GM23338 (cell line): ENCODE results near the gene LLPH. TPM values are rescaled to one million over a fixed set of nuclear protein-coding genes. Genes with fewer than 3 reads are reported as not detected.

Experiments
- ATAC-seq: fragments of 200-7000 bp; cut with Tn5 transposase; 3 replicates; pipeline ENCODE4 v1.9.1; 2020
- DNase-seq: peaks from one replicate; pipeline ENCODE4 v3.0.0-alpha.2; 2015; ENCODE audit warnings: low spot score
- H2AFZ ChIP-seq: fragments of 200-600 bp; sonication (generic); 2 replicates; pipeline ENCODE4 v1.8.0; 2016; ENCODE audit warnings: antibody characterized with exemption, mild to moderate bottlenecking, moderate library complexity
- H3F3A ChIP-seq: fragments of 200-600 bp; sonication (generic); replicated peaks from 2 replicates; pipeline ENCODE4 v1.8.0; 2017; ENCODE audit warnings: antibody characterized with exemption, mixed run types, low read depth
- H3K27ac ChIP-seq: fragments of 200-600 bp; sonication (generic); 2 replicates; pipeline ENCODE4 v1.6.1; 2016; ENCODE audit warnings: low read depth
- H3K27me3 ChIP-seq: fragments of 200-600 bp; sonication (generic); 2 replicates; pipeline ENCODE4 v1.8.0; 2016; ENCODE audit warnings: mild to moderate bottlenecking, mixed run types, moderate library complexity; ENCODE audit not compliant: insufficient read depth
- H3K36me3 ChIP-seq: fragments of 200-600 bp; sonication (generic); 2 replicates; pipeline ENCODE4 v1.8.0; 2016; ENCODE audit warnings: mild to moderate bottlenecking; ENCODE audit not compliant: insufficient read depth
- H3K4me1 ChIP-seq: fragments of 200-600 bp; sonication (generic); 2 replicates; pipeline ENCODE4 v1.8.0; 2016; ENCODE audit warnings: mild to moderate bottlenecking, moderate library complexity; ENCODE audit not compliant: insufficient read depth
- H3K4me2 ChIP-seq: fragments of 200-600 bp; sonication (generic); 2 replicates; pipeline ENCODE4 v1.7.1; 2017; ENCODE audit warnings: mixed run types
- H3K4me3 ChIP-seq: fragments of 200-600 bp; sonication (generic); 2 replicates; pipeline ENCODE4 v1.6.1; 2016; ENCODE audit warnings: mixed run types
- H3K79me2 ChIP-seq: fragments of 200-600 bp; sonication (generic); replicated peaks from 2 replicates; pipeline ENCODE4 v1.8.0; 2017; ENCODE audit warnings: mild to moderate bottlenecking; ENCODE audit not compliant: insufficient read depth
- H3K9me2 ChIP-seq: fragments of 200-600 bp; sonication (generic); 2 replicates; pipeline ENCODE4 v1.8.0; 2017; ENCODE audit not compliant: insufficient read depth
- H4K20me1 ChIP-seq: fragments of 200-600 bp; sonication (generic); replicated peaks from 2 replicates; pipeline ENCODE4 v1.8.0; 2017; ENCODE audit warnings: mild to moderate bottlenecking; ENCODE audit not compliant: insufficient read depth
- H3K27ac Mint-ChIP-seq: 2 replicates; pipeline ENCODE4 v1.8.0; 2020; ENCODE audit warnings: inconsistent platforms, mild to moderate bottlenecking, moderate library complexity, mixed read lengths
- H3K27me3 Mint-ChIP-seq: 3 replicates; pipeline ENCODE4 v1.8.0; 2022; ENCODE audit warnings: low read depth, mild to moderate bottlenecking, moderate library complexity, mixed read lengths, inconsistent platforms; ENCODE audit not compliant: insufficient read depth, poor library complexity
- H3K36me3 Mint-ChIP-seq: 3 replicates; pipeline ENCODE4 v1.8.0; 2021; ENCODE audit warnings: low read depth, mild to moderate bottlenecking, inconsistent platforms, moderate library complexity, mixed read lengths
- H3K4me1 Mint-ChIP-seq: 3 replicates; pipeline ENCODE4 v1.8.0; 2020; ENCODE audit warnings: mild to moderate bottlenecking, inconsistent platforms, mixed read lengths
- H3K4me3 Mint-ChIP-seq: 3 replicates; pipeline ENCODE4 v1.8.0; 2021; ENCODE audit warnings: moderate library complexity, mild to moderate bottlenecking, inconsistent platforms, mixed read lengths
- H3K9me3 Mint-ChIP-seq: 3 replicates; pipeline ENCODE4 v1.8.0; 2020; ENCODE audit warnings: moderate library complexity, mild to moderate bottlenecking, inconsistent platforms, mixed read lengths
- CREB1 ChIP-seq: fragments of 250-450 bp; sonication (Bioruptor Pico); IDR thresholded peaks from 2 replicates; pipeline ENCODE4 v1.5.0; 2020; ENCODE audit warnings: low read depth, mild to moderate bottlenecking, moderate library complexity
- EZH2 ChIP-seq: fragments of 200-600 bp; sonication (generic); IDR thresholded peaks from one replicate; pipeline ENCODE4 v1.8.0; 2017; ENCODE audit warnings: antibody characterized with exemption, mild to moderate bottlenecking, low read depth; ENCODE audit not compliant: unreplicated experiment
- EZH2phosphoT487 ChIP-seq: fragments of 200-600 bp; sonication (generic); IDR thresholded peaks from one replicate; pipeline ENCODE4 v1.8.1; 2018; ENCODE audit warnings: antibody characterized with exemption; ENCODE audit not compliant: unreplicated experiment
- JUNB ChIP-seq: IDR thresholded peaks from one replicate; pipeline ENCODE4 v1.6.1; 2016; ENCODE audit warnings: antibody characterized with exemption; ENCODE audit not compliant: unreplicated experiment
- NANOG ChIP-seq: IDR thresholded peaks from 2 replicates; pipeline ENCODE4 v1.6.1; 2016; ENCODE audit warnings: antibody characterized with exemption, borderline replicate concordance
- POLR2AphosphoS5 ChIP-seq: IDR thresholded peaks from 2 replicates; pipeline ENCODE4 v1.6.1; 2016; ENCODE audit warnings: antibody characterized with exemption, low read depth
- STAT1 ChIP-seq: IDR thresholded peaks from one replicate; pipeline ENCODE4 v1.6.1; 2016; ENCODE audit warnings: antibody characterized with exemption; ENCODE audit not compliant: unreplicated experiment
- ZNF114 ChIP-seq: fragments of 250-450 bp; sonication (Bioruptor Pico); IDR thresholded peaks from 2 replicates; pipeline ENCODE4 v1.5.0; 2020; ENCODE audit warnings: mild to moderate bottlenecking, moderate library complexity
- ZNF331 ChIP-seq: fragments of 250-450 bp; sonication (Bioruptor Pico); IDR thresholded peaks from 2 replicates; pipeline ENCODE4 v1.5.0; 2020; ENCODE audit warnings: low read depth, mild to moderate bottlenecking, moderate library complexity
- polyA plus RNA-seq: library from polyadenylated mRNA; unstranded; fragments of >200 nt; fragmentation: Nextera tagmentation; extraction: Ambion mirVana; gene quantifications from 2 replicates; pipeline ENCODE4 v1.2.1, GENCODE V29; 2016
- total RNA-seq: library from RNA; depleted of rRNA; stranded (reverse); fragments of >200 nt; shearing (Covaris generic); gene quantifications from 2 replicates; pipeline ENCODE4 v1.2.3, GENCODE V29; 2014
- TF ChIP-seq, protein P1 (sequence below): fragments of 250-450 bp; sonication (Bioruptor Pico); IDR thresholded peaks from 2 replicates; pipeline ENCODE4 v1.5.0; 2020; ENCODE audit warnings: mild to moderate bottlenecking, moderate library complexity
- TF ChIP-seq, protein P2 (sequence below), 2 experiments: fragments of 200-600 bp in 1 of 2; sonication (generic) in 1 of 2; conservative IDR thresholded peaks; 2 replicates each; pipeline versions ENCODE4 v1.5.1 to v1.6.1; 2016 to 2017; ENCODE audit warnings: antibody characterized with exemption in 2 of 2, low read depth in 2 of 2, mild to moderate bottlenecking in 2 of 2, moderate library complexity in 1 of 2
- TF ChIP-seq, protein P3 (sequence below): IDR thresholded peaks from one replicate; pipeline ENCODE4 v1.6.1; 2018; ENCODE audit warnings: antibody characterized with exemption; ENCODE audit not compliant: unreplicated experiment
- TF ChIP-seq, protein P4 (sequence below): IDR thresholded peaks from 2 replicates; pipeline ENCODE4 v1.6.1; 2016; ENCODE audit warnings: antibody characterized with exemption

The LLPH gene
- total and polyA plus RNA-seq, 2 experiments from 2014 or later = 10.7 to 56.6 TPM

DNA sequence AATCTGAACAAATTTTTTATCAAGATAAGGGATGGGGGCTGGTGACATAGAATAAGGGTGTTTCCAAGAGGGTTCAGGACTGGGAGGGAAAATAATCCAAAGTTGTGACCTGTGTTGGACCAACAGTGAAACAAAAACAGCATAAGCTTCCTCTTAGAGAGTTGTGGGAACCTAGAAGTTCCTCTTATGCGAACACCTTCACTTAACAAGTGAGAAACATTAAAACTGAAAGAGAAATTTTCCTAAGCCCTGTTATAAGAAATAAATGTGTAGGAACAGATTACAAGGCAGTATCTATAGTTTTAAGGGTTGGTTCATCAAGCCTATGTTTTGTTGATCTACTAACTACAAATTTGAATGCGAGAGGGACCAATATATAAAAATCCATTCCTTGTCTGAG, 58.4 kb downstream of the LLPH start:
- Histone ChIP-seq H3K4me2 (no peak overlapping the region), H3K4me3 (no peak overlapping the region), H4K20me1 (no peaks in the 10 kb centered on the region), H3K27ac (no peak overlapping the region), H3K27me3 (no peaks in the 10 kb centered on the region), H3K79me2 (no peaks in the 10 kb centered on the region), H3F3A (no peaks in the 10 kb centered on the region), H3K4me1 (no peaks in the 10 kb centered on the region; the same call in 1 of the 2 replicates), H3K36me3 (no peaks in the 10 kb centered on the region), H3K9me2 (peaks cover 5% of the 10 kb centered on the region; the same call in 1 of the 2 replicates), H2AFZ (no peak overlapping the region)
- TF ChIP-seq, protein P1, sequence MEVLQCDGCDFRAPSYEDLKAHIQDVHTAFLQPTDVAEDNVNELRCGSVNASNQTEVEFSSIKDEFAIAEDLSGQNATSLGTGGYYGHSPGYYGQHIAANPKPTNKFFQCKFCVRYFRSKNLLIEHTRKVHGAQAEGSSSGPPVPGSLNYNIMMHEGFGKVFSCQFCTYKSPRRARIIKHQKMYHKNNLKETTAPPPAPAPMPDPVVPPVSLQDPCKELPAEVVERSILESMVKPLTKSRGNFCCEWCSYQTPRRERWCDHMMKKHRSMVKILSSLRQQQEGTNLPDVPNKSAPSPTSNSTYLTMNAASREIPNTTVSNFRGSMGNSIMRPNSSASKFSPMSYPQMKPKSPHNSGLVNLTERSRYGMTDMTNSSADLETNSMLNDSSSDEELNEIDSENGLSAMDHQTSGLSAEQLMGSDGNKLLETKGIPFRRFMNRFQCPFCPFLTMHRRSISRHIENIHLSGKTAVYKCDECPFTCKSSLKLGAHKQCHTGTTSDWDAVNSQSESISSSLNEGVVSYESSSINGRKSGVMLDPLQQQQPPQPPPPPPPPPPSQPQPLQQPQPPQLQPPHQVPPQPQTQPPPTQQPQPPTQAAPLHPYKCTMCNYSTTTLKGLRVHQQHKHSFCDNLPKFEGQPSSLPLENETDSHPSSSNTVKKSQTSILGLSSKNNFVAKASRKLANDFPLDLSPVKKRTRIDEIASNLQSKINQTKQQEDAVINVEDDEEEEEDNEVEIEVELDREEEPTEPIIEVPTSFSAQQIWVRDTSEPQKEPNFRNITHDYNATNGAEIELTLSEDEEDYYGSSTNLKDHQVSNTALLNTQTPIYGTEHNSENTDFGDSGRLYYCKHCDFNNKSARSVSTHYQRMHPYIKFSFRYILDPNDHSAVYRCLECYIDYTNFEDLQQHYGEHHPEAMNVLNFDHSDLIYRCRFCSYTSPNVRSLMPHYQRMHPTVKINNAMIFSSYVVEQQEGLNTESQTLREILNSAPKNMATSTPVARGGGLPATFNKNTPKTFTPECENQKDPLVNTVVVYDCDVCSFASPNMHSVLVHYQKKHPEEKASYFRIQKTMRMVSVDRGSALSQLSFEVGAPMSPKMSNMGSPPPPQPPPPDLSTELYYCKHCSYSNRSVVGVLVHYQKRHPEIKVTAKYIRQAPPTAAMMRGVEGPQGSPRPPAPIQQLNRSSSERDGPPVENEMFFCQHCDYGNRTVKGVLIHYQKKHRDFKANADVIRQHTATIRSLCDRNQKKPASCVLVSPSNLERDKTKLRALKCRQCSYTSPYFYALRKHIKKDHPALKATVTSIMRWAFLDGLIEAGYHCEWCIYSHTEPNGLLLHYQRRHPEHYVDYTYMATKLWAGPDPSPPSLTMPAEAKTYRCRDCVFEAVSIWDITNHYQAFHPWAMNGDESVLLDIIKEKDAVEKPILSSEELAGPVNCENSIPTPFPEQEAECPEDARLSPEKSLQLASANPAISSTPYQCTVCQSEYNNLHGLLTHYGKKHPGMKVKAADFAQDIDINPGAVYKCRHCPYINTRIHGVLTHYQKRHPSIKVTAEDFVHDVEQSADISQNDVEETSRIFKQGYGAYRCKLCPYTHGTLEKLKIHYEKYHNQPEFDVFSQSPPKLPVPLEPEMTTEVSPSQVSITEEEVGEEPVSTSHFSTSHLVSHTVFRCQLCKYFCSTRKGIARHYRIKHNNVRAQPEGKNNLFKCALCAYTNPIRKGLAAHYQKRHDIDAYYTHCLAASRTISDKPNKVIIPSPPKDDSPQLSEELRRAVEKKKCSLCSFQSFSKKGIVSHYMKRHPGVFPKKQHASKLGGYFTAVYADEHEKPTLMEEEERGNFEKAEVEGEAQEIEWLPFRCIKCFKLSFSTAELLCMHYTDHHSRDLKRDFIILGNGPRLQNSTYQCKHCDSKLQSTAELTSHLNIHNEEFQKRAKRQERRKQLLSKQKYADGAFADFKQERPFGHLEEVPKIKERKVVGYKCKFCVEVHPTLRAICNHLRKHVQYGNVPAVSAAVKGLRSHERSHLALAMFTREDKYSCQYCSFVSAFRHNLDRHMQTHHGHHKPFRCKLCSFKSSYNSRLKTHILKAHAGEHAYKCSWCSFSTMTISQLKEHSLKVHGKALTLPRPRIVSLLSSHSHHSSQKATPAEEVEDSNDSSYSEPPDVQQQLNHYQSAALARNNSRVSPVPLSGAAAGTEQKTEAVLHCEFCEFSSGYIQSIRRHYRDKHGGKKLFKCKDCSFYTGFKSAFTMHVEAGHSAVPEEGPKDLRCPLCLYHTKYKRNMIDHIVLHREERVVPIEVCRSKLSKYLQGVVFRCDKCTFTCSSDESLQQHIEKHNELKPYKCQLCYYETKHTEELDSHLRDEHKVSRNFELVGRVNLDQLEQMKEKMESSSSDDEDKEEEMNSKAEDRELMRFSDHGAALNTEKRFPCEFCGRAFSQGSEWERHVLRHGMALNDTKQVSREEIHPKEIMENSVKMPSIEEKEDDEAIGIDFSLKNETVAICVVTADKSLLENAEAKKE (CRISPR knock-in tag) = no peak
- TF ChIP-seq NANOG (no peak), EZH2 (no peak), JUNB (no peak), CREB1 (CRISPR knock-in tag) (no peak), EZH2phosphoT487 (no peak), POLR2AphosphoS5 (no peak), ZNF331 (CRISPR knock-in tag) (no peak), ZNF114 (no peak), STAT1 (no peak)
- TF ChIP-seq, protein P2, sequence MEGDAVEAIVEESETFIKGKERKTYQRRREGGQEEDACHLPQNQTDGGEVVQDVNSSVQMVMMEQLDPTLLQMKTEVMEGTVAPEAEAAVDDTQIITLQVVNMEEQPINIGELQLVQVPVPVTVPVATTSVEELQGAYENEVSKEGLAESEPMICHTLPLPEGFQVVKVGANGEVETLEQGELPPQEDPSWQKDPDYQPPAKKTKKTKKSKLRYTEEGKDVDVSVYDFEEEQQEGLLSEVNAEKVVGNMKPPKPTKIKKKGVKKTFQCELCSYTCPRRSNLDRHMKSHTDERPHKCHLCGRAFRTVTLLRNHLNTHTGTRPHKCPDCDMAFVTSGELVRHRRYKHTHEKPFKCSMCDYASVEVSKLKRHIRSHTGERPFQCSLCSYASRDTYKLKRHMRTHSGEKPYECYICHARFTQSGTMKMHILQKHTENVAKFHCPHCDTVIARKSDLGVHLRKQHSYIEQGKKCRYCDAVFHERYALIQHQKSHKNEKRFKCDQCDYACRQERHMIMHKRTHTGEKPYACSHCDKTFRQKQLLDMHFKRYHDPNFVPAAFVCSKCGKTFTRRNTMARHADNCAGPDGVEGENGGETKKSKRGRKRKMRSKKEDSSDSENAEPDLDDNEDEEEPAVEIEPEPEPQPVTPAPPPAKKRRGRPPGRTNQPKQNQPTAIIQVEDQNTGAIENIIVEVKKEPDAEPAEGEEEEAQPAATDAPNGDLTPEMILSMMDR (conservative IDR thresholded peaks at IDR 0.05; ENCODE audit: low read depth in 2 of 2) = no peak
- TF ChIP-seq, protein P3, sequence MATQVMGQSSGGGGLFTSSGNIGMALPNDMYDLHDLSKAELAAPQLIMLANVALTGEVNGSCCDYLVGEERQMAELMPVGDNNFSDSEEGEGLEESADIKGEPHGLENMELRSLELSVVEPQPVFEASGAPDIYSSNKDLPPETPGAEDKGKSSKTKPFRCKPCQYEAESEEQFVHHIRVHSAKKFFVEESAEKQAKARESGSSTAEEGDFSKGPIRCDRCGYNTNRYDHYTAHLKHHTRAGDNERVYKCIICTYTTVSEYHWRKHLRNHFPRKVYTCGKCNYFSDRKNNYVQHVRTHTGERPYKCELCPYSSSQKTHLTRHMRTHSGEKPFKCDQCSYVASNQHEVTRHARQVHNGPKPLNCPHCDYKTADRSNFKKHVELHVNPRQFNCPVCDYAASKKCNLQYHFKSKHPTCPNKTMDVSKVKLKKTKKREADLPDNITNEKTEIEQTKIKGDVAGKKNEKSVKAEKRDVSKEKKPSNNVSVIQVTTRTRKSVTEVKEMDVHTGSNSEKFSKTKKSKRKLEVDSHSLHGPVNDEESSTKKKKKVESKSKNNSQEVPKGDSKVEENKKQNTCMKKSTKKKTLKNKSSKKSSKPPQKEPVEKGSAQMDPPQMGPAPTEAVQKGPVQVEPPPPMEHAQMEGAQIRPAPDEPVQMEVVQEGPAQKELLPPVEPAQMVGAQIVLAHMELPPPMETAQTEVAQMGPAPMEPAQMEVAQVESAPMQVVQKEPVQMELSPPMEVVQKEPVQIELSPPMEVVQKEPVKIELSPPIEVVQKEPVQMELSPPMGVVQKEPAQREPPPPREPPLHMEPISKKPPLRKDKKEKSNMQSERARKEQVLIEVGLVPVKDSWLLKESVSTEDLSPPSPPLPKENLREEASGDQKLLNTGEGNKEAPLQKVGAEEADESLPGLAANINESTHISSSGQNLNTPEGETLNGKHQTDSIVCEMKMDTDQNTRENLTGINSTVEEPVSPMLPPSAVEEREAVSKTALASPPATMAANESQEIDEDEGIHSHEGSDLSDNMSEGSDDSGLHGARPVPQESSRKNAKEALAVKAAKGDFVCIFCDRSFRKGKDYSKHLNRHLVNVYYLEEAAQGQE = no peak
- TF ChIP-seq, protein P4, sequence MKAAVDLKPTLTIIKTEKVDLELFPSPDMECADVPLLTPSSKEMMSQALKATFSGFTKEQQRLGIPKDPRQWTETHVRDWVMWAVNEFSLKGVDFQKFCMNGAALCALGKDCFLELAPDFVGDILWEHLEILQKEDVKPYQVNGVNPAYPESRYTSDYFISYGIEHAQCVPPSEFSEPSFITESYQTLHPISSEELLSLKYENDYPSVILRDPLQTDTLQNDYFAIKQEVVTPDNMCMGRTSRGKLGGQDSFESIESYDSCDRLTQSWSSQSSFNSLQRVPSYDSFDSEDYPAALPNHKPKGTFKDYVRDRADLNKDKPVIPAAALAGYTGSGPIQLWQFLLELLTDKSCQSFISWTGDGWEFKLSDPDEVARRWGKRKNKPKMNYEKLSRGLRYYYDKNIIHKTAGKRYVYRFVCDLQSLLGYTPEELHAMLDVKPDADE = no peak
- ATAC-seq (no peak), DNase-seq (no peak)
- no peaks in the 10 kb centered on the region for H3K4me1 Mint-ChIP-seq
- no peaks in the 10 kb centered on the region for H3K9me3 Mint-ChIP-seq
- H3K4me3 Mint-ChIP-seq = no peak overlapping the region
- H3K27me3 Mint-ChIP-seq = no peaks in the 10 kb centered on the region
- no peaks in the 10 kb centered on the region for H3K36me3 Mint-ChIP-seq
- no peak overlapping the region for H3K27ac Mint-ChIP-seq
